ENCODE results near the gene GRM7.

Gene GRM7

DNA sequence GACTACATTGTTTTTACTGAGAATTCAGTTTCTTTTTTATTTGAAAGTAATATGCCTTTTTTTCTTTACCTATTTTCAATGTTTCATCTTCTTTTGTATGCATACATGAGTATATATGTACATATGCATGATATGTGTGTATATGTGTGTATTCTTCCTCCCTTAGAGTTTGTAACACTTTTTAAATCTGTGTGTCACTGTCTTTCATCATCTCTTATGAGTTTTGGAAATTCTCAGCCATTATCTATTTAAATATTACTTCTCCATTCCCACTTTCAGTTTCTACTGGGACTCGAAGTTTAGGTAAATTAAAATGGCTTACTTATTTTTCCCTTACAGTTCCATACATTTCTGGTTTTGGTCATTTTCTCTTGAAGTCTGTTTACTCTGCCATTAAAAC lies 754.1 kb downstream of the GRM7 start:
- CTCF ChIA-PET, result no interaction called here

DNA sequence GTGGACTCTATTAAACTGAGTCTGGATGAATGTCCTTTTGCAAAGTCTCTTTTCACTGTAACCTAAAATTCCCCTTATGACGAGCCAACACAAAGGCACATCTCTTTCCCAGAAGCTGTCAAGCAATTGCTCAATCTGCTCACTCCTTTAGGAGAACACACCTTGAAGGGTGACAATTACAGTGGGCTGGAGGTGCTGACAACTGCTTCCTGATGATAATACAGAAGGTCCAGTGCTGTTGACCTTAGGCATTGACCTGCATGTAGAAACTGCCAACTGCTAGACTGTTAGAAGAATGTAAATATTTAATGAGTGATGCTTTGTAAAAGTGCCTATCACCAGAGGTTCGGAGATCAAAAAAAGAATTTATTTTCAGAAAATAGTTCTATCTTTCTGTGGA lies 757.7 kb downstream of the GRM7 start:
- TF ChIP-seq, protein P1, sequence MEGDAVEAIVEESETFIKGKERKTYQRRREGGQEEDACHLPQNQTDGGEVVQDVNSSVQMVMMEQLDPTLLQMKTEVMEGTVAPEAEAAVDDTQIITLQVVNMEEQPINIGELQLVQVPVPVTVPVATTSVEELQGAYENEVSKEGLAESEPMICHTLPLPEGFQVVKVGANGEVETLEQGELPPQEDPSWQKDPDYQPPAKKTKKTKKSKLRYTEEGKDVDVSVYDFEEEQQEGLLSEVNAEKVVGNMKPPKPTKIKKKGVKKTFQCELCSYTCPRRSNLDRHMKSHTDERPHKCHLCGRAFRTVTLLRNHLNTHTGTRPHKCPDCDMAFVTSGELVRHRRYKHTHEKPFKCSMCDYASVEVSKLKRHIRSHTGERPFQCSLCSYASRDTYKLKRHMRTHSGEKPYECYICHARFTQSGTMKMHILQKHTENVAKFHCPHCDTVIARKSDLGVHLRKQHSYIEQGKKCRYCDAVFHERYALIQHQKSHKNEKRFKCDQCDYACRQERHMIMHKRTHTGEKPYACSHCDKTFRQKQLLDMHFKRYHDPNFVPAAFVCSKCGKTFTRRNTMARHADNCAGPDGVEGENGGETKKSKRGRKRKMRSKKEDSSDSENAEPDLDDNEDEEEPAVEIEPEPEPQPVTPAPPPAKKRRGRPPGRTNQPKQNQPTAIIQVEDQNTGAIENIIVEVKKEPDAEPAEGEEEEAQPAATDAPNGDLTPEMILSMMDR (conservative IDR thresholded peaks at IDR 0.05; ENCODE audit: low read depth), result no peak
- ChIA-PET POLR2A (ENCODE audit: low non-redundant PET) (no interaction called here), CTCF (no interaction called here)
- no peak overlapping the region for H3K27ac ChIP-seq
- no peak for DNase-seq (ENCODE audit: low spot score)

More for the DNA sequence above, 754.1 kb downstream of the GRM7 start:
- POLR2A ChIA-PET (ENCODE audit: low non-redundant PET), result no interaction called here
- H3K27ac ChIP-seq, result no peak overlapping the region
- no peak for DNase-seq (ENCODE audit: low spot score)
- TF ChIP-seq, protein P1 (conservative IDR thresholded peaks at IDR 0.05; ENCODE audit: low read depth), result no peak

DNA sequence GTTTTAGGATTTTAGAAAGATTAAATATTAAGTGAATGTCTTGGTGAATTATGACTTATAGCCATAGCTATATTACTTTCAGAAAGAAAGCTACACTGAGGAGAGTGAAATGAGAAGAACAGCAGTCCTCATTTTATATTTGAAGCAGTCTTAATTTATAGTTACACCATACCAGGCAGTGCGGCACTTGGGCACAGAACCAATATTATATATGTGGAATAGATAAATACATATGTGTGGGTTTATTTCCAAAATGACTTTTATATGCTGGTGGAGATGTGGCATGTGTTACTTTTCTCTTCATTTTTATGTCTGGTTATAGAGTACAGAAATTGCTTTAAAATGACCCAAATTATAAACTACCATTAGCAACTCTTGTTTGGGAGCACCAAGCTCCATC lies 759.5 kb downstream of the GRM7 start:
- TF ChIP-seq, protein P1 (conservative IDR thresholded peaks at IDR 0.05; ENCODE audit: low read depth), result no peak
- CTCF ChIA-PET, result no interaction called here
- H3K27ac ChIP-seq, result no peak overlapping the region
- POLR2A ChIA-PET (ENCODE audit: low non-redundant PET), result no interaction called here
- DNase-seq (ENCODE audit: low spot score), result no peak

DNA sequence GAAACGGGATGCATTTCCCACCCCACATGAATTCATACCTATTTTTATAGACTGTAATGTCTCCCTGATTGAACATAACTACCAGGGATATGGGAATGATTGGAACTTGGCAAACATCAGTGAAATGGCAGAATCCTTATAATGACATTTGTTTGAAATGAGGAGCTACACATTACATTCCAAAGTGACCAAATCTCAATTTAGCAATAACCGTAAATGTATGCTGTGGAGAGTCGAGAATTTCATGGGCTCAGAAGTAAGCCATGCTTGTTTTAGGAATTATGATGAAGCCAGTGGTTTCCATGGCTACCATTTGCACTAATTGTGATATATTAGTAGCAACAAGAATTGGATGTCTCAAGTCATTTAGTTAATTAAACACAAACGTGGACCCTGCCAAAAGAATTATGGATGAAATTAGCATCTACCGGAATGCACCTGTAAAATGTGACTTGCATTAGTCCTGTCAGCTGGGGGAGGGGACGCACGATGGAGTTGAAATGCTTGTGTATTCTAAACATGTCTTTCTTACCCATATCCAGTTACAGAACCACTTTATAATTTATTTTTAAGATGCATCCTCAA lies 760.2 kb downstream of the GRM7 start:
- POLR2A ChIA-PET (ENCODE audit: low non-redundant PET), result no interaction called here
- CTCF ChIA-PET, result no interaction called here
- DNase-seq (ENCODE audit: low spot score), result no peak
- TF ChIP-seq, protein P1 (conservative IDR thresholded peaks at IDR 0.05; ENCODE audit: low read depth), result no peak
- H3K27ac ChIP-seq, result no peak overlapping the region

DNA sequence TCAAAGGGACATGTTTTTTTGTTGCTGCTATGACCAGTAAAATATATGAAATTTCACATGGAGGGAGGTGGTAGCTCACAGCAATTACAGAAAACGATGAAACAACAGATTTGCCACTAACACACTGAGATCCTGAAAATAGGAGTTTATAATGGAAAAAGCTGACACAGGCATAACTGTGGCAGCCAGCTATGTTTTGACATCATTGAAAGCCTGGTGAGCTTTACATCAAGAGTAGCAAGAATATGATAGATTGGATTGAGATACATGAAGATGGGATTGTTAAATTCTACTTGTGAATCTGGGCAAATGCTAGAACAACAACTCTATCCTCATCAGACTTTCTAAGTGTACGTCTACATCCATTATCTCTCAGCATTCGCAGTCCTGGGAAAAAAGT lies 760.7 kb downstream of the GRM7 start:
- CTCF ChIA-PET, result no interaction called here
- DNase-seq (ENCODE audit: low spot score), result no peak
- TF ChIP-seq, protein P1 (conservative IDR thresholded peaks at IDR 0.05; ENCODE audit: low read depth), result no peak
- H3K27ac ChIP-seq, result no peak overlapping the region
- POLR2A ChIA-PET (ENCODE audit: low non-redundant PET), result no interaction called here

DNA sequence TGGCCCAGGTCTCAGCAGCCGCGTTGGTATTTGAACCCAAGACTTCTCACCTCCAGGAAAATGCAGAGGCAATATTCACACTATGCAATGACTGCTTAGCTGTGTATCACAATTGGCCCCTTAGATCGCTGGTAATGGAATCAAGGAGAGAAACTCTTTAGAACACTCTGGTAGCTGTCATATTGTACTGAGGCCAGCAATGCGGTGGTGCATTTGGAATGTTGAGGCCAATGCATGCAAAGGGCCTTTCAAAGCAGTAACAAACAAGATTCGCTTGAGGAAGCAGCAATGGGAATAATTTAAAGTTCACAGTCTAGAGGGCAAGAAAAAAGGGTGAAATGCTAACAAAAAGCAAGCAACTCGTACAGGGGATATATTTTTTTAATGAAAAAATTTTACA lies 764.1 kb downstream of the GRM7 start:
- CTCF ChIA-PET, result no interaction called here
- no peak overlapping the region for H3K27ac ChIP-seq
- DNase-seq (ENCODE audit: low spot score), result no peak
- POLR2A ChIA-PET (ENCODE audit: low non-redundant PET), result no interaction called here
- TF ChIP-seq, protein P1 (conservative IDR thresholded peaks at IDR 0.05; ENCODE audit: low read depth), result no peak

Data from RWPE1 (cell line).